Measurements from ENCODE around the gene FHIT. TPM values are rescaled to one million over a fixed set of nuclear protein-coding genes. Genes with fewer than 3 reads are reported as not detected.

FHIT gene
- total and polyA plus RNA-seq, 11 donors, result 4.2 to 26.8 (median 16.5) TPM

GRCh38 chr3:60469481-60469880 is 781.8 kb downstream of the FHIT start:
- ATAC-seq (no peak), DNase-seq (no peak)
- Histone ChIP-seq H3K27me3 (no peaks in the 10 kb centered on the region), H3K9me3 (peaks cover 0 to 36% (median 6%) of the 10 kb centered on the region in 12 donors), H3K4me1 (no peaks in the 10 kb centered on the region), H3K36me3 (no peaks in the 10 kb centered on the region), H3K4me3 (no peak overlapping the region), H3K27ac (no peak overlapping the region)
- 82 to 90% (median 85%) methylated on average over 1 of the region's 1 CpG for WGBS, 4 donors
- intact Hi-C loops (cut with DNase I), result no loop called here
- TF ChIP-seq POLR2A (IDR thresholded peaks at IDR 0.05) (no peak), CTCF (IDR thresholded peaks at IDR 0.05) (no peak)

GRCh38 chr3:60463685-60464084 is 787.6 kb downstream of the FHIT start:
- no peaks in the 10 kb centered on the region for H3K27me3 ChIP-seq
- no peak for TF ChIP-seq CTCF (IDR thresholded peaks at IDR 0.05)
- TF ChIP-seq POLR2A (IDR thresholded peaks at IDR 0.05), result no peak
- ATAC-seq (no peak), DNase-seq (no peak)
- peaks cover 0 to 30% (median 4%) of the 10 kb centered on the region in 12 donors for H3K9me3 ChIP-seq
- 54 to 72% (median 67%) methylated on average over 1 of the region's 1 CpG for WGBS, 4 donors
- no peak overlapping the region for H3K4me3 ChIP-seq
- intact Hi-C loops (cut with DNase I), result no loop called here
- H3K36me3 ChIP-seq, result no peaks in the 10 kb centered on the region
- no peak overlapping the region for H3K27ac ChIP-seq
- peaks cover 0 to 3% (median 0%) of the 10 kb centered on the region in 12 donors for H3K4me1 ChIP-seq

GRCh38 chr3:60461267-60461666 is 790.0 kb downstream of the FHIT start:
- no peak for DNase-seq
- intact Hi-C loops (cut with DNase I), result no loop called here
- H3K4me1 ChIP-seq, result peaks cover 0 to 3% (median 0%) of the 10 kb centered on the region in 12 donors
- no peak overlapping the region for H3K4me3 ChIP-seq
- WGBS, 4 donors, result 64 to 79% (median 68%) methylated on average over 4 of the region's 4 CpGs
- no peaks in the 10 kb centered on the region for H3K36me3 ChIP-seq
- peaks cover 0 to 24% (median 3%) of the 10 kb centered on the region in 12 donors for H3K9me3 ChIP-seq
- H3K27me3 ChIP-seq, result no peaks in the 10 kb centered on the region
- ATAC-seq, result no peak
- no peak for TF ChIP-seq CTCF (IDR thresholded peaks at IDR 0.05)
- no peak for TF ChIP-seq POLR2A (IDR thresholded peaks at IDR 0.05)
- H3K27ac ChIP-seq, result no peak overlapping the region

GRCh38 chr3:60456180-60456579 is 795.1 kb downstream of the FHIT start:
- WGBS, 4 donors, result 56 to 69% (median 65%) methylated on average over 2 of the region's 2 CpGs
- Histone ChIP-seq H3K36me3 (no peaks in the 10 kb centered on the region), H3K27me3 (no peaks in the 10 kb centered on the region), H3K9me3 (peaks cover 0 to 3% (median 0%) of the 10 kb centered on the region in 12 donors), H3K27ac (no peak overlapping the region), H3K4me3 (no peak overlapping the region), H3K4me1 (no peaks in the 10 kb centered on the region)
- intact Hi-C loops (cut with DNase I), result no loop called here
- no peak for ATAC-seq
- DNase-seq, result no peak
- no peak for TF ChIP-seq POLR2A (IDR thresholded peaks at IDR 0.05)
- no peak for TF ChIP-seq CTCF (IDR thresholded peaks at IDR 0.05)
